SK-N-SH treated with all-trans-retinoic acid at 6 μM for 48 hours (cell line): Measurements from ENCODE around the gene CST11.

ENCODE experiments used
- ESRRG ChIP-seq: fragments of 250-450 bp; sonication (Bioruptor Pico); IDR thresholded peaks from 2 replicates; pipeline ENCODE4 v1.6.1; 2021; ENCODE audit warnings: mild to moderate bottlenecking
- PPARA ChIP-seq: fragments of 250-450 bp; sonication (Bioruptor Pico); IDR thresholded peaks from 2 replicates; pipeline ENCODE4 v1.5.0; 2020; ENCODE audit warnings: mild to moderate bottlenecking, borderline replicate concordance
- RARB ChIP-seq: fragments of 250-450 bp; sonication (Bioruptor Pico); IDR thresholded peaks from 2 replicates; pipeline ENCODE4 v1.8.0; 2021; ENCODE audit warnings: mild to moderate bottlenecking, moderate library complexity
- SNAI2 ChIP-seq: fragments of 250-450 bp; sonication (Bioruptor Pico); IDR thresholded peaks from 2 replicates; pipeline ENCODE4 v1.5.0; 2020; ENCODE audit warnings: mild to moderate bottlenecking, moderate library complexity
- ZFP30 ChIP-seq: fragments of 450-650 bp; formaldehyde crosslinking; IDR thresholded peaks from 2 replicates; pipeline ENCODE4 v1.5.0; 2022; ENCODE audit warnings: mild to moderate bottlenecking, moderate library complexity
- ZNF8 ChIP-seq: fragments of 450-650 bp; formaldehyde crosslinking; IDR thresholded peaks from 2 replicates; pipeline ENCODE4 v1.5.0; 2020; ENCODE audit warnings: mild to moderate bottlenecking, moderate library complexity
- TF ChIP-seq, protein P1 (sequence below): fragments of 250-450 bp; sonication (Bioruptor Pico); IDR thresholded peaks from 2 replicates; pipeline ENCODE4 v1.5.1; 2020; ENCODE audit warnings: low read depth, mild to moderate bottlenecking, moderate library complexity

DNA sequence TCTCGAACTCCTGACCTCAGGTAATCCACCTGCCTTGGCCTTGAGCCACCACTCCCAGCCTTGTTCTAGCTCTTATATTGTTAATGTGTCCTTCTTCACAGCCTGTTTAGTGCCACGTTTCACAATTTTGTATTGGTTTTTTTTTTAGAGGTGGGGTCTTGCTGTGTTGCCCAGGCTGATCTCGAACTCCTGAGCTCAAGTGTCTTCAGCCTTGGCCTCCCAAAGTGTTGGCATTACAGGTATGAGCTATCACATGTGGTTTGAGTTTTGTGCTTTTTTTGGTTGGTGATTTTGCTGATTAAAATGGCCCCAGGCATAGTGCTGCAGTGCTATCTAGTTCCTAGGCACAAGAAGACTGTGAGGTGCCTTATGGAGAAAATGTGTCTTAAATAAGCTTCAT, 19.0 kb downstream of the CST11 start:
- TF ChIP-seq RARB (no peak), ESRRG (CRISPR knock-in tag) (no peak), SNAI2 (no peak), ZFP30 (CRISPR knock-in tag) (no peak), PPARA (CRISPR knock-in tag) (no peak), ZNF8 (CRISPR knock-in tag) (no peak)
- TF ChIP-seq, protein P1, sequence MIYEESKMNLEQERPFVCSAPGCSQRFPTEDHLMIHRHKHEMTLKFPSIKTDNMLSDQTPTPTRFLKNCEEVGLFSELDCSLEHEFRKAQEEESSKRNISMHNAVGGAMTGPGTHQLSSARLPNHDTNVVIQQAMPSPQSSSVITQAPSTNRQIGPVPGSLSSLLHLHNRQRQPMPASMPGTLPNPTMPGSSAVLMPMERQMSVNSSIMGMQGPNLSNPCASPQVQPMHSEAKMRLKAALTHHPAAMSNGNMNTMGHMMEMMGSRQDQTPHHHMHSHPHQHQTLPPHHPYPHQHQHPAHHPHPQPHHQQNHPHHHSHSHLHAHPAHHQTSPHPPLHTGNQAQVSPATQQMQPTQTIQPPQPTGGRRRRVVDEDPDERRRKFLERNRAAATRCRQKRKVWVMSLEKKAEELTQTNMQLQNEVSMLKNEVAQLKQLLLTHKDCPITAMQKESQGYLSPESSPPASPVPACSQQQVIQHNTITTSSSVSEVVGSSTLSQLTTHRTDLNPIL (CRISPR knock-in tag): no peak
